Upper lobe of left lung (tissue), 4 donors: ENCODE results near the gene SMOC1.

ENCODE experiments used
- CTCF ChIP-seq, 6 experiments: fragments of 450-650 bp in 4 of 6; fragments of 200-600 bp in 2 of 6; sonication (generic) in 2 of 6; IDR thresholded peaks; one replicate each; pipeline ENCODE4 v1.5.1; 2016 to 2019; ENCODE audit warnings: antibody characterized with exemption in 6 of 6
- POLR2A ChIP-seq, 4 donors: fragments of 450-650 bp; IDR thresholded peaks; one replicate each; pipeline ENCODE4 v1.5.1; 2016 to 2017; ENCODE audit warnings: antibody characterized with exemption in 4 of 4, mild to moderate bottlenecking in 2 of 4
- POLR2AphosphoS5 ChIP-seq, 2 donors: sonication (generic); formaldehyde crosslinking; IDR thresholded peaks; one replicate each; pipeline ENCODE4 v1.5.1; 2017; ENCODE audit warnings: antibody characterized with exemption in 2 of 2

- TF ChIP-seq CTCF (IDR thresholded peaks at IDR 0.05), result no peak
- TF ChIP-seq POLR2A (IDR thresholded peaks at IDR 0.05), result no peak
- TF ChIP-seq POLR2AphosphoS5 (IDR thresholded peaks at IDR 0.05), result no peak
These were observed 2.9 kb upstream of the SMOC1 start for GRCh38 chr14:69876221-69876847.
